HG03045 (cell line): Measurements from ENCODE around the gene SCUBE1.
"Not testable (repeated sequence)": the region's sequence is repeated elsewhere in the genome, so short reads cannot be mapped to it uniquely, and the experiment has no call there.

ENCODE experiments used
- ATAC-seq: cut with Tn5 transposase; IDR thresholded peaks from one replicate; pipeline ENCODE4 v1.9.1; 2021; ENCODE audit warnings: mild to moderate bottlenecking, moderate library complexity; ENCODE audit not compliant: unreplicated experiment

The SCUBE1 gene

GRCh38 chr22:43281394-43281793 is 61.8 kb downstream of the SCUBE1 start:
- ATAC-seq = no peak

GRCh38 chr22:43280523-43280886 is 62.7 kb downstream of the SCUBE1 start:
- not testable (repeated sequence) for ATAC-seq

- no peak for ATAC-seq
These were observed 63.2 kb downstream of the SCUBE1 start for GRCh38 chr22:43279867-43280522.

GRCh38 chr22:43277987-43278601 is 65.1 kb downstream of the SCUBE1 start:
- ATAC-seq = no peak

GRCh38 chr22:43277091-43277490 is 66.1 kb downstream of the SCUBE1 start:
- no peak for ATAC-seq

- ATAC-seq = no peak
These were observed 66.9 kb downstream of the SCUBE1 start for GRCh38 chr22:43276321-43276720.

GRCh38 chr22:43275545-43276317 is 67.4 kb downstream of the SCUBE1 start:
- ATAC-seq = no peak

- no peak for ATAC-seq
These were observed 68.5 kb downstream of the SCUBE1 start for GRCh38 chr22:43274595-43275240.

- no peak for ATAC-seq
These were observed 69.2 kb downstream of the SCUBE1 start for GRCh38 chr22:43273902-43274484.

GRCh38 chr22:43272869-43273318 is 70.3 kb downstream of the SCUBE1 start:
- no peak for ATAC-seq

GRCh38 chr22:43272301-43272700 is 70.9 kb downstream of the SCUBE1 start:
- no peak for ATAC-seq

GRCh38 chr22:43270949-43271348 is 72.2 kb downstream of the SCUBE1 start:
- ATAC-seq = no peak

- no peak for ATAC-seq
These were observed 72.8 kb downstream of the SCUBE1 start for GRCh38 chr22:43270314-43270908.

GRCh38 chr22:43269646-43270045 is 73.5 kb downstream of the SCUBE1 start:
- ATAC-seq = no peak

GRCh38 chr22:43269246-43269645 is 73.9 kb downstream of the SCUBE1 start:
- no peak for ATAC-seq

- no peak for ATAC-seq
These were observed 75.1 kb downstream of the SCUBE1 start for GRCh38 chr22:43267981-43268660.

GRCh38 chr22:43267332-43267980 is 75.7 kb downstream of the SCUBE1 start:
- ATAC-seq = no peak

- ATAC-seq = no peak
These were observed 77.1 kb downstream of the SCUBE1 start for GRCh38 chr22:43266076-43266475.

GRCh38 chr22:43263645-43264514 is 79.3 kb downstream of the SCUBE1 start:
- no peak for ATAC-seq
